ENCODE results near the gene SULT2A1.

SULT2A1 gene

GRCh38 chr19:47854459-47854858 lies 31.7 kb downstream of the SULT2A1 start:
- H3K9me3 Mint-ChIP-seq: no peaks in the 10 kb centered on the region
- ATAC-seq (replicated peaks; ENCODE audit: extremely low read depth, poor library complexity, severe bottlenecking) (no peak), DNase-seq (ENCODE audit: low spot score in 2 of 2) (no peak)
- H3K27ac Mint-ChIP-seq (ENCODE audit: low read depth): no peak overlapping the region
- no peak overlapping the region for H3K4me3 Mint-ChIP-seq
- H3K27me3 Mint-ChIP-seq: peaks cover 66% of the 10 kb centered on the region
- peaks cover under 1% of the 10 kb centered on the region for H3K36me3 Mint-ChIP-seq (ENCODE audit: insufficient read depth)
- H3K4me1 Mint-ChIP-seq: peaks cover 4% of the 10 kb centered on the region

GRCh38 chr19:47853003-47853402 lies 33.1 kb downstream of the SULT2A1 start:
- DNase-seq (ENCODE audit: low spot score in 2 of 2) (no peak), ATAC-seq (replicated peaks; ENCODE audit: extremely low read depth, poor library complexity, severe bottlenecking) (no peak)
- Mint-ChIP-seq H3K9me3 (no peaks in the 10 kb centered on the region), H3K27ac (ENCODE audit: low read depth) (no peak overlapping the region), H3K4me3 (no peak overlapping the region), H3K36me3 (ENCODE audit: insufficient read depth) (peaks cover 2% of the 10 kb centered on the region), H3K27me3 (peaks cover 72% of the 10 kb centered on the region), H3K4me1 (peaks cover 6% of the 10 kb centered on the region)

GRCh38 chr19:47848823-47849473 lies 37.2 kb downstream of the SULT2A1 start:
- peaks cover 6% of the 10 kb centered on the region for H3K4me1 Mint-ChIP-seq
- H3K27me3 Mint-ChIP-seq: peaks cover 82% of the 10 kb centered on the region
- ATAC-seq (replicated peaks; ENCODE audit: extremely low read depth, poor library complexity, severe bottlenecking) (no peak), DNase-seq (ENCODE audit: low spot score in 2 of 2) (no peak)
- no peak overlapping the region for H3K27ac Mint-ChIP-seq (ENCODE audit: low read depth)
- H3K4me3 Mint-ChIP-seq: peak overlapping the region; percentile 26
- H3K36me3 Mint-ChIP-seq (ENCODE audit: insufficient read depth): peaks cover 2% of the 10 kb centered on the region
- H3K9me3 Mint-ChIP-seq: no peaks in the 10 kb centered on the region

- Mint-ChIP-seq H3K36me3 (ENCODE audit: insufficient read depth) (peaks cover 2% of the 10 kb centered on the region), H3K27me3 (peaks cover 82% of the 10 kb centered on the region), H3K4me1 (peaks cover 6% of the 10 kb centered on the region), H3K27ac (ENCODE audit: low read depth) (no peak overlapping the region), H3K4me3 (no peak overlapping the region), H3K9me3 (no peaks in the 10 kb centered on the region)
- ATAC-seq (replicated peaks; ENCODE audit: extremely low read depth, poor library complexity, severe bottlenecking): no peak
- no peak for DNase-seq (ENCODE audit: low spot score in 2 of 2)
These were observed 37.7 kb downstream of the SULT2A1 start for GRCh38 chr19:47848425-47848822.

DNA sequence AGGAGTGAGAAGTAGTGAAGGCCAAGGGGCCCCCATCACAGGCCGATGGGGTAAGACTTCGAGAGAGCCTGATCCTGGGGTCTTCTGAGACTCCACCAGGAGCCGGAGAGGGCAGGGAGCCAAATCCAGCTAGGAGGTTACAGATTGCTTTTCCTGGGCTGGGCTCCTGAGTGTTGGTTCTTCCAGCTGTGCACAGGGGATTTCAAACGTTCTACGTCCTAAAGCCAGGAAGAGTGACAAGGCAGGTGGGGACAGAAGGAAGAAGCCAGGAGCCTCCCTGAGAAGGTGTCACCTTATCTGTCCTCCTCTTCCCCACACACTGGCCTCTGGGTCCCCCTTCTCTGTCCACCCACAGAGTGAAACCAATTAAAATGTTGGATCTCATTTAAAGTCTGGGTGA lies 43.2 kb downstream of the SULT2A1 start:
- no peak for DNase-seq (ENCODE audit: low spot score in 2 of 2)
- H3K27ac Mint-ChIP-seq (ENCODE audit: low read depth): no peak overlapping the region
- H3K9me3 Mint-ChIP-seq: no peaks in the 10 kb centered on the region
- no peak overlapping the region for H3K4me3 Mint-ChIP-seq
- no peaks in the 10 kb centered on the region for H3K36me3 Mint-ChIP-seq (ENCODE audit: insufficient read depth)
- H3K27me3 Mint-ChIP-seq: peaks cover 57% of the 10 kb centered on the region
- ATAC-seq (replicated peaks; ENCODE audit: extremely low read depth, poor library complexity, severe bottlenecking): no peak
- no peaks in the 10 kb centered on the region for H3K4me1 Mint-ChIP-seq

GRCh38 chr19:47839913-47840312 lies 46.2 kb downstream of the SULT2A1 start:
- H3K36me3 Mint-ChIP-seq (ENCODE audit: insufficient read depth): no peaks in the 10 kb centered on the region
- H3K9me3 Mint-ChIP-seq: no peaks in the 10 kb centered on the region
- H3K27me3 Mint-ChIP-seq: peaks cover 38% of the 10 kb centered on the region
- no peak for DNase-seq (ENCODE audit: low spot score in 2 of 2)
- ATAC-seq (replicated peaks; ENCODE audit: extremely low read depth, poor library complexity, severe bottlenecking): no peak
- H3K4me1 Mint-ChIP-seq: no peaks in the 10 kb centered on the region
- no peak overlapping the region for H3K27ac Mint-ChIP-seq (ENCODE audit: low read depth)
- no peak overlapping the region for H3K4me3 Mint-ChIP-seq

DNA sequence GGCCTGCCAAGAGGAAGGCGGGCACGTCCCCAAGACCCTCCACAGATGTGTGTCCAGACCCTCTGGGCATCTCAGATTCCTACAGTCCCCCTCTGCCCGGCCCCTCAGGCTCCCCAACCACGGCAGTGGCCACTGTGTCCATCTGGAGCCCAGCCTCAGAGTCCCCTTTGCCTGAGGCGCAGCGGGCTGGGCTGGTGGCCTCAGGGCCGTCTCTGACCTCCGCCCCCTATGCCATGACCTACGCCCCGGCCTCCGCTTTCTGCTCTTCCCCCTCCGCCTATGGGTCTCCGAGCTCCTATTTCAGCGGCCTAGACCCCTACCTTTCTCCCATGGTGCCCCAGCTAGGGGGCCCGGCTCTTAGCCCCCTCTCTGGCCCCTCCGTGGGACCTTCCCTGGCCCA lies 46.7 kb downstream of the SULT2A1 start:
- DNase-seq (ENCODE audit: low spot score in 2 of 2): no peak
- Mint-ChIP-seq H3K9me3 (no peaks in the 10 kb centered on the region), H3K27me3 (peaks cover 33% of the 10 kb centered on the region), H3K27ac (ENCODE audit: low read depth) (no peak overlapping the region), H3K4me3 (no peak overlapping the region), H3K4me1 (no peaks in the 10 kb centered on the region), H3K36me3 (ENCODE audit: insufficient read depth) (no peaks in the 10 kb centered on the region)
- no peak for ATAC-seq (replicated peaks; ENCODE audit: extremely low read depth, poor library complexity, severe bottlenecking)

GRCh38 chr19:47836038-47836437 lies 50.1 kb downstream of the SULT2A1 start:
- no peak overlapping the region for H3K27ac Mint-ChIP-seq (ENCODE audit: low read depth)
- H3K4me3 Mint-ChIP-seq: no peak overlapping the region
- DNase-seq (ENCODE audit: low spot score in 2 of 2) (no peak), ATAC-seq (replicated peaks; ENCODE audit: extremely low read depth, poor library complexity, severe bottlenecking) (no peak)
- H3K4me1 Mint-ChIP-seq: no peaks in the 10 kb centered on the region
- H3K9me3 Mint-ChIP-seq: no peaks in the 10 kb centered on the region
- H3K36me3 Mint-ChIP-seq (ENCODE audit: insufficient read depth): no peaks in the 10 kb centered on the region
- H3K27me3 Mint-ChIP-seq: no peaks in the 10 kb centered on the region

DNA sequence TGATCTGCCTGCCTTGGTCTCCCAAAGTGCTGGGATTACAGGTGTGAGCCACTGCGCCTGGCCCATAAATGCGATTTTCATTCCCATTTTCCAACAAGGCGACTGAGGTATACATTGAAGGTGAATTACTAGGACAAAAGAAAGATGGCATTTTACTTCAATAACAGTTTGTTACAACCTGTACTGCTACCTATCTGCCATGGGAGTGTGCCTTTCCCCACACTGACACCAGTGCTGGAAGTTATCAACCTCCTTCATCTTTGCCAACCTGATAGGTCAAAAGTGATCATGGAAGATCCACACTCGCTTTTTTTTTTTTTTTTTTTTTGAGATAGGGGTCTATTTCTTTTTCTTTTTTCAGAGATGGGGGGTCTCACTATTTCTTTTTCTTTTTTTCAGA lies 53.4 kb downstream of the SULT2A1 start:
- ATAC-seq (replicated peaks; ENCODE audit: extremely low read depth, poor library complexity, severe bottlenecking) (no peak), DNase-seq (ENCODE audit: low spot score in 2 of 2) (no peak)
- H3K4me1 Mint-ChIP-seq: no peaks in the 10 kb centered on the region
- H3K9me3 Mint-ChIP-seq: no peaks in the 10 kb centered on the region
- H3K27me3 Mint-ChIP-seq: no peaks in the 10 kb centered on the region
- peaks cover 3% of the 10 kb centered on the region for H3K36me3 Mint-ChIP-seq (ENCODE audit: insufficient read depth)
- H3K27ac Mint-ChIP-seq (ENCODE audit: low read depth): no peak overlapping the region
- no peak overlapping the region for H3K4me3 Mint-ChIP-seq

- Mint-ChIP-seq H3K4me1 (no peaks in the 10 kb centered on the region), H3K9me3 (no peaks in the 10 kb centered on the region), H3K36me3 (ENCODE audit: insufficient read depth) (peaks cover 3% of the 10 kb centered on the region), H3K27ac (ENCODE audit: low read depth) (no peak overlapping the region), H3K4me3 (no peak overlapping the region), H3K27me3 (peaks cover 20% of the 10 kb centered on the region)
- ATAC-seq (replicated peaks; ENCODE audit: extremely low read depth, poor library complexity, severe bottlenecking): no peak
- no peak for DNase-seq (ENCODE audit: low spot score in 2 of 2)
These were observed 59.3 kb downstream of the SULT2A1 start for GRCh38 chr19:47826800-47827199.

DNA sequence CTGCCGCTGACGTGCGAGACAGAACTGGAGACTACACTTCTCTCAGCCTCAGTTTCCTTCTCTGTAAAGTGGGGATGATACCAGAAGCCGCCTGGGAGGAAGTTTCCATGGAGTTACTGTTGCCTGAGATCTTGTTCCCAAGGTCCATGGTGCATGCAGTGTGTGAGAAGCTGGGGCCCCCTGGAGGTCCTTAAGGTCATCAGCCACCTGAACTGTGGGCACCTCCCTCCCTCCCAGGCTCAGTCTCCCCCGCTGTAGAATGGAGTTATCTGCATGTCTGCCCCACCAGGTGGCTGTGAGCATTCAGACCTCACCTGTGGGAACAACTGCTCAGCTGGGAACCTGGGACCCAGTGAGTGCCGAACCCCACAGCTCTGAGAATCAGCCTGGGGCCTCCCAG lies 61.7 kb downstream of the SULT2A1 start:
- Mint-ChIP-seq H3K27me3 (peaks cover 44% of the 10 kb centered on the region), H3K27ac (ENCODE audit: low read depth) (no peak overlapping the region), H3K4me1 (no peaks in the 10 kb centered on the region), H3K9me3 (no peaks in the 10 kb centered on the region), H3K4me3 (no peak overlapping the region), H3K36me3 (ENCODE audit: insufficient read depth) (no peaks in the 10 kb centered on the region)
- no peak for ATAC-seq (replicated peaks; ENCODE audit: extremely low read depth, poor library complexity, severe bottlenecking)
- no peak for DNase-seq (ENCODE audit: low spot score in 2 of 2)

- Mint-ChIP-seq H3K4me1 (no peaks in the 10 kb centered on the region), H3K9me3 (no peaks in the 10 kb centered on the region), H3K27ac (ENCODE audit: low read depth) (no peak within 1 kb of the TSS), H3K27me3 (peaks cover 53% of the 10 kb centered on the region), H3K36me3 (ENCODE audit: insufficient read depth) (no peaks in the 10 kb centered on the region), H3K4me3 (no peak within 1 kb of the TSS)
- no peak for DNase-seq (ENCODE audit: low spot score in 2 of 2)
- no peak for ATAC-seq (replicated peaks; ENCODE audit: extremely low read depth, poor library complexity, severe bottlenecking)
These were observed 64.6 kb downstream of the SULT2A1 start, which contains the start of gene CRX for GRCh38 chr19:47821460-47822020. TSS of gene CRX (plus strand) at chr19:47821937. CDS start at chr19:47834444, 12,507 bp downstream.
